Mesothelial cell of epicardium (in vitro differentiated cells): ENCODE measurements around the gene STK33. TPM values are rescaled to one million over a fixed set of nuclear protein-coding genes. Genes with fewer than 3 reads are reported as not detected.

Source experiments
- DNase-seq, 2 experiments: peaks; one replicate each; pipeline ENCODE4 v3.0.0; 2021; ENCODE audit warnings: low spot score in 2 of 2; ENCODE audit not compliant: unreplicated experiment in 2 of 2
- H3K27ac Mint-ChIP-seq: 2 replicates; pipeline ENCODE4 v1.8.0; 2021; ENCODE audit warnings: mixed read lengths
- H3K27me3 Mint-ChIP-seq: 2 replicates; pipeline ENCODE4 v1.8.0; 2021; ENCODE audit warnings: low read depth, mixed read lengths
- H3K36me3 Mint-ChIP-seq: 2 replicates; pipeline ENCODE4 v1.8.0; 2021; ENCODE audit warnings: mixed read lengths
- H3K4me1 Mint-ChIP-seq: 2 replicates; pipeline ENCODE4 v1.8.0; 2021; ENCODE audit warnings: mixed read lengths
- H3K4me3 Mint-ChIP-seq: 2 replicates; pipeline ENCODE4 v1.8.0; 2021; ENCODE audit warnings: mild to moderate bottlenecking, moderate library complexity, mixed read lengths
- H3K9me3 Mint-ChIP-seq: 2 replicates; pipeline ENCODE4 v1.8.0; 2021; ENCODE audit warnings: mixed read lengths
- total RNA-seq: library from RNA; stranded (reverse); gene quantifications from 3 replicates; pipeline ENCODE4 v1.2.1, GENCODE V29; 2021
- TF ChIP-seq, protein P1 (sequence below): fragments of 200-600 bp; sonication (generic); IDR thresholded peaks from one replicate; pipeline ENCODE4 v1.5.0; 2021; ENCODE audit warnings: antibody characterized with exemption; ENCODE audit not compliant: unreplicated experiment

STK33 gene
- total RNA-seq, 1 donor from 2014 or later, result 12.2 TPM

DNA sequence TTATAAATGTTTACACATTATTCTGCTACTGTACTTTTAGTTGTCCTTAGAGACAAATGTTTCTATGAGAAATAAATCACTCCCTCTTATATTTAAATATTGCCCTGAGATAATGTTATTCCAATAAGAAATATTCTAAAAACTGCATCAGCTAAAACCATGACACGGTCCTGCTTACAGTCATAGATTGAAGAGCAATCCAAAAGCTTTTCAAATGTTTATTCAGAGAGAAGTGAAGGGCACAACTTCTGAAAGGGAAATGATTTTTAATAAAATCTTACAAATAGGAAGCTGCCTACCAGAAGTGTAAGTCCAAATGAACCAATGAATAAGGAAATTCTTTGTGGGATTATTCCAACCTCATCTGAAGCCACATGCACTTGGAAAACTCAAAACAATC is 49.2 kb downstream of the STK33 start:
- H3K27me3 Mint-ChIP-seq, result peaks cover 5% of the 10 kb centered on the region

DNA sequence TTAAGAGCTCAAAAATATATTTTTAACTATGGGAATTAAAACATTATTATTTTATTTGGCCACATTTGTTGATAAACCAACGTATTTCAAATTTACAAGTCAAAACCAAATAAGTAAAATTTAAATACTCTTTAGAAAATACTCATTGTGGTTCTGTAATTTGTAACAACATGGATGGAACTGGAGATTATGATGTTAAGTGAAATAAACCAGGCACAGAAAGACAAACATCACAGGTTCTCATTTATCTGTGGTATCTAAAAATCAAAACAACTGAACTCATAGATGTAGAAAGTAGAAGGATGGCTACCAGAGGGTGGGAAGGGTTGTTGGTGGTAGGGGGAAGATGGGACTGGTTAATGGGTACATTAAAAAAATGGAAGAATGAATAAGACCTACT is 50.8 kb downstream of the STK33 start:
- no peaks in the 10 kb centered on the region for H3K4me1 Mint-ChIP-seq
- H3K4me3 Mint-ChIP-seq, result no peak overlapping the region
- H3K27ac Mint-ChIP-seq, result no peak overlapping the region
- peaks cover 5% of the 10 kb centered on the region for H3K27me3 Mint-ChIP-seq
- no peaks in the 10 kb centered on the region for H3K36me3 Mint-ChIP-seq
- TF ChIP-seq, protein P1, sequence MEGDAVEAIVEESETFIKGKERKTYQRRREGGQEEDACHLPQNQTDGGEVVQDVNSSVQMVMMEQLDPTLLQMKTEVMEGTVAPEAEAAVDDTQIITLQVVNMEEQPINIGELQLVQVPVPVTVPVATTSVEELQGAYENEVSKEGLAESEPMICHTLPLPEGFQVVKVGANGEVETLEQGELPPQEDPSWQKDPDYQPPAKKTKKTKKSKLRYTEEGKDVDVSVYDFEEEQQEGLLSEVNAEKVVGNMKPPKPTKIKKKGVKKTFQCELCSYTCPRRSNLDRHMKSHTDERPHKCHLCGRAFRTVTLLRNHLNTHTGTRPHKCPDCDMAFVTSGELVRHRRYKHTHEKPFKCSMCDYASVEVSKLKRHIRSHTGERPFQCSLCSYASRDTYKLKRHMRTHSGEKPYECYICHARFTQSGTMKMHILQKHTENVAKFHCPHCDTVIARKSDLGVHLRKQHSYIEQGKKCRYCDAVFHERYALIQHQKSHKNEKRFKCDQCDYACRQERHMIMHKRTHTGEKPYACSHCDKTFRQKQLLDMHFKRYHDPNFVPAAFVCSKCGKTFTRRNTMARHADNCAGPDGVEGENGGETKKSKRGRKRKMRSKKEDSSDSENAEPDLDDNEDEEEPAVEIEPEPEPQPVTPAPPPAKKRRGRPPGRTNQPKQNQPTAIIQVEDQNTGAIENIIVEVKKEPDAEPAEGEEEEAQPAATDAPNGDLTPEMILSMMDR, result no peak
- peaks cover 4% of the 10 kb centered on the region for H3K9me3 Mint-ChIP-seq
- no peak for DNase-seq

More for the DNA sequence above, 49.2 kb downstream of the STK33 start:
- H3K36me3 Mint-ChIP-seq, result peaks cover 2% of the 10 kb centered on the region
- H3K27ac Mint-ChIP-seq, result no peak overlapping the region
- peaks cover 4% of the 10 kb centered on the region for H3K9me3 Mint-ChIP-seq
- H3K4me1 Mint-ChIP-seq, result no peaks in the 10 kb centered on the region
- no peak for DNase-seq
- no peak overlapping the region for H3K4me3 Mint-ChIP-seq
- TF ChIP-seq, protein P1, result no peak

- no peaks in the 10 kb centered on the region for H3K9me3 Mint-ChIP-seq
- TF ChIP-seq, protein P1, result no peak
- no peaks in the 10 kb centered on the region for H3K36me3 Mint-ChIP-seq
- DNase-seq, result no peak
- no peak overlapping the region for H3K4me3 Mint-ChIP-seq
- H3K4me1 Mint-ChIP-seq, result no peaks in the 10 kb centered on the region
- H3K27ac Mint-ChIP-seq, result peak overlapping the region; percentile 59
- peaks cover 5% of the 10 kb centered on the region for H3K27me3 Mint-ChIP-seq
Observed at GRCh38 chr11:8541448-8541847, 52.6 kb downstream of the STK33 start.

GRCh38 chr11:8533332-8533731 is 60.7 kb downstream of the STK33 start:
- TF ChIP-seq, protein P1, result no peak
- no peak overlapping the region for H3K27ac Mint-ChIP-seq
- peaks cover 10% of the 10 kb centered on the region for H3K4me1 Mint-ChIP-seq
- no peaks in the 10 kb centered on the region for H3K9me3 Mint-ChIP-seq
- no peaks in the 10 kb centered on the region for H3K36me3 Mint-ChIP-seq
- no peak overlapping the region for H3K4me3 Mint-ChIP-seq
- no peak for DNase-seq
- no peaks in the 10 kb centered on the region for H3K27me3 Mint-ChIP-seq

GRCh38 chr11:8532475-8532874 is 61.6 kb downstream of the STK33 start:
- no peaks in the 10 kb centered on the region for H3K27me3 Mint-ChIP-seq
- DNase-seq, result no peak
- no peak overlapping the region for H3K27ac Mint-ChIP-seq
- H3K36me3 Mint-ChIP-seq, result no peaks in the 10 kb centered on the region
- no peak overlapping the region for H3K4me3 Mint-ChIP-seq
- peaks cover 13% of the 10 kb centered on the region for H3K4me1 Mint-ChIP-seq
- TF ChIP-seq, protein P1, result no peak
- no peaks in the 10 kb centered on the region for H3K9me3 Mint-ChIP-seq

DNA sequence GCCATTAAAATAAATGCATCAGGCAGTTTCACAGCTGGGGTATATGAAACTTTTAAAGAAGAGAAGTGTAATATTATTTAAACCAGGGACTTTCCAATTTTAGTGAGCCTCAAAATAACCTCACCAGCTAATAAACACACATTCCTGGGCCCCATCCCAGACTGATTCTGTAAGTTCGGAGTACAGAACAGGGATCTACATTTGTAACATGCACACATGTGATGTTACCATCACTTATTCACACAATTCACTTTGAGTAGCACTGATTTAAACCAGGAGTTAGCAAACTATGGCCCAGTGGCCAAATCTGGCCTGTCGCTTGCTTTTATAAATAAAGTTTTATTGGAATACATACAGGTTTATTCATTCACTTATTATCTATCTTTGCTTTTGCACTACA is 62.0 kb downstream of the STK33 start:
- Mint-ChIP-seq H3K4me1 (peaks cover 15% of the 10 kb centered on the region), H3K27me3 (no peaks in the 10 kb centered on the region), H3K4me3 (no peak overlapping the region), H3K9me3 (no peaks in the 10 kb centered on the region), H3K27ac (no peak overlapping the region), H3K36me3 (no peaks in the 10 kb centered on the region)
- DNase-seq, result no peak
- TF ChIP-seq, protein P1, result no peak
